22Rv1 (cell line): Measurements from ENCODE around the gene COL12A1.

Experiments
- CTCF ChIP-seq: fragments of 450-650 bp; IDR thresholded peaks from 2 replicates; pipeline ENCODE4 v1.5.1; 2017; ENCODE audit warnings: mild to moderate bottlenecking
- ZFX ChIP-seq: fragments of 450-650 bp; IDR thresholded peaks from 2 replicates; pipeline ENCODE4 v1.6.1; 2017; ENCODE audit warnings: antibody characterized with exemption, borderline replicate concordance

- TF ChIP-seq CTCF (no peak), ZFX (no peak)
Observed at GRCh38 chr6:75236630-75237029, 30.8 kb upstream of the COL12A1 start.
